ENCODE data around the gene MTMR12.
"Not testable (repeated sequence)": the region's sequence is repeated elsewhere in the genome, so short reads cannot be mapped to it uniquely, and the experiment has no call there.

MTMR12 gene

DNA sequence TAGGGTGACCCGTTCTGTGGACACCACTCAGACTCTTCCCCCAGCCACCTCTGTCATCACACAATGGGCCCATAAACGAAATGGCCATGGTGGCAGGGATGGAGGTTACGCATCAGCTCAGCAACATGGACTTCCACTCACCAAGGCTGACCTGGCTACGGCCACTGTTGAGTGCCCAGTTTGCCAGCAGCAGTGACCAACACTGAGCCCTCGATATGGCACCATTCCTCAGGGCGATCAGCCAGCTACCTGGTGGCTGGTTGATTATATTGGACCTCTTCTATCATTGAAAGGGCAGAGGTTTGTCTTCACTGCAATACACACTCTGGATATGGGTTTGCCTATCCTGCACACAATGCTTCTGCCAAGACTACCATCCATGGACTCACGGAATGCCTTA is 21.1 kb downstream of the MTMR12 start:
- CTCF ChIA-PET, result no interaction called here
- POLR2A ChIA-PET (ENCODE audit: low non-redundant PET), result no interaction called here
- no peak for TF ChIP-seq CTCF (conservative IDR thresholded peaks at IDR 0.05; ENCODE audit: low read depth)
- H3K27ac ChIP-seq, result no peak overlapping the region
- DNase-seq (ENCODE audit: low spot score), result no peak

DNA sequence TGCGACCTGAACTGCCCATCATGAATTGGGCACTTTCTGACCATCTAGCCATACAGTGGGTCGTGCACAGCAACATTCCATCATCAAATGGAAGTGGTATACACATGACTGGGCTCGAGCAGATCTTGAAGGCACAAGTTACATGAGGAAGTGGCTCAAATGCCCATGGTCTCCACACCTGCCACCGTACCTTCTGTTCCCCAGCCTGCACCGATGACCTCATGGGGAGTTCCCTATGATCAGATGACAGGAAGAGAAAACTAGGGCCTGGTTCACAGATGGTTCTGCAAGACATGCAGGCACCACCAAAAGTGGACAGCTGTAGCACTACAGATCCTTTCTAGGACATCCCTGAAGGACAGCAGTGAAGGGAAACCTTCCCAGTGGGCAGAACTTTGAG is 21.8 kb downstream of the MTMR12 start:
- POLR2A ChIA-PET (ENCODE audit: low non-redundant PET), result no interaction called here
- CTCF ChIA-PET, result no interaction called here
- TF ChIP-seq CTCF (conservative IDR thresholded peaks at IDR 0.05; ENCODE audit: low read depth), result no peak
- H3K27ac ChIP-seq, result no peak overlapping the region
- no peak for DNase-seq (ENCODE audit: low spot score)

- CTCF ChIA-PET; H3K27ac ChIP-seq; DNase-seq (ENCODE audit: low spot score); POLR2A ChIA-PET (ENCODE audit: low non-redundant PET): not testable (repeated sequence)
Observed at GRCh38 chr5:32290501-32290900, 22.2 kb downstream of the MTMR12 start.

GRCh38 chr5:32289986-32290385 is 22.8 kb downstream of the MTMR12 start:
- CTCF ChIA-PET; H3K27ac ChIP-seq; DNase-seq (ENCODE audit: low spot score); POLR2A ChIA-PET (ENCODE audit: low non-redundant PET): not testable (repeated sequence)

DNA sequence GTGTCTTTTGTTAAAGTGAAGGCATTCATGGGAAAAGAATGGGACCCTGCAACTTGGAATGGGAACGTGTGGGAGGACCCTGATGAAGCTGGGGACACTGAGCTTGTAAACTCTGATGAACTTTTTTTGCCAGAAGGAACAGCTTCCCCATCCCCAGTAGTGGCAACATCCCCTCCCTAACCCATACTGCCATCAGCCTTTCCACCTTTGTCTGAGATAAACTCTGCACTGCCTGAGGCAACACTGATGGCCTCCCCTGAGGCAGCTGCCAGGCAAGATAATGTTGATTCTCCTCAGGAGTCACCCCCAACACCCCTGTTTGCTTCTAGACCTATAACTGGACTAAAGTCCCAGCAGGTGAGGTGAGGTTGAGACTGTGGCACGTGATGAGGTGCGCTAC is 24.6 kb downstream of the MTMR12 start:
- DNase-seq (ENCODE audit: low spot score); POLR2A ChIA-PET (ENCODE audit: low non-redundant PET); H3K27ac ChIP-seq: not testable (repeated sequence)
- CTCF ChIA-PET, result interaction anchor here (0.7 kb wide), 1 partner anchor 160 kb away, joined by 3 read pairs; no protein-coding TSS in a partner anchor

DNA sequence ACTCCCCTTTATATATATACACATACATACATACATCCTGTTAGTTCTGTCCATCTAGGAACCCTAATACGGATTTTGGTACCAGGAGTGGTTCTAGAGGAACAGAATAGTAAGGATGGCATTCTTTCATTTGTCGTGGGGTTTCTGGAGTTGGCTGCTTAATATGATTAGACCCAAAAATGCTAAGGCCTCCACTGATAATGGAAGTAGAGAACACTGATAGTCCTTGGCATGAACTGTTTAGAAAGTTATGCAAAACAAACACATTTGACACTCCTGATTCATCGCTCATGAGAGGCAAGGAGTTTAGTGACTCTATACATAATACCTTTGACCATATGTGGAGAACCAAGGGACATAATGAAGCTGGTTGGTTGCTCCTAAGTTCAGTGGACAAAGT is 25.2 kb downstream of the MTMR12 start:
- H3K27ac ChIP-seq; POLR2A ChIA-PET (ENCODE audit: low non-redundant PET); DNase-seq (ENCODE audit: low spot score): not testable (repeated sequence)
- CTCF ChIA-PET, result interaction anchor here (0.7 kb wide), 1 partner anchor 159 kb away, joined by 3 read pairs; no protein-coding TSS in a partner anchor

- no peak for DNase-seq (ENCODE audit: low spot score)
- no peak for TF ChIP-seq CTCF (conservative IDR thresholded peaks at IDR 0.05; ENCODE audit: low read depth)
- no peak overlapping the region for H3K27ac ChIP-seq
- ChIA-PET POLR2A (ENCODE audit: low non-redundant PET) (no interaction called here), CTCF (no interaction called here)
Observed at GRCh38 chr5:32285510-32286138, 27.1 kb downstream of the MTMR12 start.

- peak; percentile 40 for DNase-seq (ENCODE audit: low spot score)
- CTCF ChIA-PET, result interaction anchor here (0.6 to 0.8 kb wide), 2 partner anchors 11 to 475 kb away, joined by 3 to 4 read pairs; no protein-coding TSS in a partner anchor
- POLR2A ChIA-PET (ENCODE audit: low non-redundant PET), result no interaction called here
- no peak overlapping the region for H3K27ac ChIP-seq
- no peak for TF ChIP-seq CTCF (conservative IDR thresholded peaks at IDR 0.05; ENCODE audit: low read depth)
Observed at GRCh38 chr5:32283539-32284377, 29.0 kb downstream of the MTMR12 start.
